ENCODE measurements around the gene CHI3L2. TPM values are rescaled to one million over a fixed set of nuclear protein-coding genes. Genes with fewer than 3 reads are reported as not detected.

CHI3L2 gene
- total RNA-seq, 3 donors from 2014 or later, result 0.76 to 3.3 (median 1.1) TPM

- DNase-seq, result no peak
- no peak for ATAC-seq
- no peak overlapping the region for H3K4me3 ChIP-seq
- TF ChIP-seq CTCF (IDR thresholded peaks at IDR 0.05), result no peak
- intact Hi-C loops (cut with DNase I, micrococcal nuclease), result no loop called here
- no peaks in the 10 kb centered on the region for H3K36me3 ChIP-seq (ENCODE audit: low read depth)
- no peaks in the 10 kb centered on the region for H3K9me3 ChIP-seq
- no peaks in the 10 kb centered on the region for H3K4me1 ChIP-seq (ENCODE audit: low read depth)
These were observed 10.7 kb downstream of the CHI3L2 start for GRCh38 chr1:111238056-111238795.

GRCh38 chr1:111241797-111242196, 14.3 kb downstream of the CHI3L2 start:
- Histone ChIP-seq H3K9me3 (no peaks in the 10 kb centered on the region), H3K36me3 (ENCODE audit: low read depth) (no peaks in the 10 kb centered on the region), H3K4me3 (no peak overlapping the region), H3K4me1 (ENCODE audit: low read depth) (no peaks in the 10 kb centered on the region)
- DNase-seq (no peak), ATAC-seq (no peak)
- intact Hi-C loops (cut with DNase I, micrococcal nuclease), result no loop called here
- TF ChIP-seq CTCF (IDR thresholded peaks at IDR 0.05), result no peak

- H3K4me1 ChIP-seq (ENCODE audit: low read depth), result no peaks in the 10 kb centered on the region
- no peak for ATAC-seq
- no peak for DNase-seq
- no peak for TF ChIP-seq CTCF (IDR thresholded peaks at IDR 0.05)
- no peaks in the 10 kb centered on the region for H3K9me3 ChIP-seq
- H3K4me3 ChIP-seq, result no peak overlapping the region
- H3K36me3 ChIP-seq (ENCODE audit: low read depth), result no peaks in the 10 kb centered on the region
- intact Hi-C loops (cut with DNase I, micrococcal nuclease), result no loop called here
These were observed 15.5 kb downstream of the CHI3L2 start for GRCh38 chr1:111242805-111243523.

- DNase-seq (no peak), ATAC-seq (no peak)
- Histone ChIP-seq H3K4me3 (no peak overlapping the region), H3K4me1 (ENCODE audit: low read depth) (no peaks in the 10 kb centered on the region), H3K36me3 (ENCODE audit: low read depth) (no peaks in the 10 kb centered on the region), H3K9me3 (no peaks in the 10 kb centered on the region)
- TF ChIP-seq CTCF (IDR thresholded peaks at IDR 0.05), result no peak
- intact Hi-C loops (cut with DNase I, micrococcal nuclease), result no loop called here
These were observed 19.8 kb downstream of the CHI3L2 start for GRCh38 chr1:111247125-111247838.

- no peak for DNase-seq
- H3K4me1 ChIP-seq (ENCODE audit: low read depth), result no peaks in the 10 kb centered on the region
- H3K9me3 ChIP-seq, result no peaks in the 10 kb centered on the region
- no peak overlapping the region for H3K4me3 ChIP-seq
- no peak for TF ChIP-seq CTCF (IDR thresholded peaks at IDR 0.05)
- intact Hi-C loops (cut with DNase I, micrococcal nuclease), result no loop called here
- ATAC-seq, result no peak
- H3K36me3 ChIP-seq (ENCODE audit: low read depth), result no peaks in the 10 kb centered on the region
These were observed 22.4 kb downstream of the CHI3L2 start for GRCh38 chr1:111249960-111250359.

Data from mucosa of descending colon (tissue), 3 donors.